Panc1 (cell line): ENCODE data around the gene ST6GALNAC6. TPM values are rescaled to one million over a fixed set of nuclear protein-coding genes. Genes with fewer than 3 reads are reported as not detected.
A peak's percentile ranks its signal among the peaks of the same experiment; 100 is the strongest.

Experiments used
- ATAC-seq: fragments of 200-7000 bp; cut with Tn5 transposase; 2 replicates; pipeline ENCODE4 v1.9.1; 2020; ENCODE audit warnings: mild to moderate bottlenecking, moderate library complexity
- BruUV-seq: library from RNA; stranded (reverse); fragments of 400-500 nt; replicated peaks from 2 replicates; lab custom pipeline; 2021; lab: Mats Ljungman, UMichigan
- CTCF ChIA-PET: fragments of 300-600 bp; sonication (Branson Sonifier 250); formaldehyde crosslinking; loops from one replicate; lab custom pipeline; 2022; ENCODE audit warnings: antibody characterized with exemption; lab: Charles Lee
- POLR2A ChIA-PET: fragments of 300-600 bp; sonication (Branson Sonifier 250); formaldehyde crosslinking; loops from one replicate; lab custom pipeline; 2022; ENCODE audit warnings: antibody characterized with exemption; lab: Charles Lee
- DNase-seq: peaks from one replicate; pipeline ENCODE4 v3.0.0-alpha.2; 2010; ENCODE audit warnings: low read depth, low spot score
- H3K27ac ChIP-seq: 2 replicates; pipeline ENCODE4 v1.5.1; 2011; ENCODE audit warnings: mild to moderate bottlenecking, low read length, inconsistent platforms
- H3K27me3 ChIP-seq: fragments of 200-500 bp; sonication (Bioruptor generic); 2 replicates; pipeline ENCODE4 v1.6.0; 2014; ENCODE audit warnings: low read length, inconsistent platforms; ENCODE audit not compliant: control insufficient read depth, insufficient read depth
- H3K36me3 ChIP-seq: fragments of 200-500 bp; sonication (Bioruptor generic); 2 replicates; pipeline ENCODE4 v1.5.1; 2014; ENCODE audit warnings: inconsistent platforms, mild to moderate bottlenecking, low read length, moderate library complexity; ENCODE audit not compliant: control insufficient read depth, insufficient read depth
- H3K4me1 ChIP-seq: 2 replicates; pipeline ENCODE4 v1.5.1; 2011; ENCODE audit warnings: inconsistent platforms, mild to moderate bottlenecking, low read length, moderate library complexity; ENCODE audit not compliant: control insufficient read depth, insufficient read depth
- H3K4me3 ChIP-seq, 2 experiments: 2 replicates each; pipeline ENCODE4 v1.5.1; 2011 to 2012; ENCODE audit warnings: low read depth in 2 of 2, low read length in 2 of 2, mild to moderate bottlenecking in 2 of 2, inconsistent platforms in 1 of 2, moderate library complexity in 1 of 2
- H3K9me3 ChIP-seq: fragments of 200-500 bp; sonication (Bioruptor generic); 2 replicates; pipeline ENCODE4 v1.5.1; 2014; ENCODE audit warnings: low read depth, mild to moderate bottlenecking, inconsistent platforms, low read length, moderate library complexity; ENCODE audit not compliant: control insufficient read depth, insufficient read depth
- CTCF ChIP-seq: fragments of 450-650 bp; IDR thresholded peaks from 2 replicates; pipeline ENCODE4 v1.5.1; 2017; ENCODE audit warnings: mild to moderate bottlenecking
- POLR2AphosphoS5 ChIP-seq: IDR thresholded peaks from 2 replicates; pipeline ENCODE4 v1.6.1; 2012; ENCODE audit warnings: mild to moderate bottlenecking, low read depth, low read length, moderate library complexity
- REST ChIP-seq, 2 experiments: IDR thresholded peaks; 2 replicates each; pipeline ENCODE4 v1.6.1; 2011 to 2012; ENCODE audit warnings: low read depth in 2 of 2, control low read depth in 1 of 2, low read length in 1 of 2, mild to moderate bottlenecking in 1 of 2, moderate library complexity in 1 of 2; ENCODE audit not compliant: insufficient read depth in 1 of 2
- SIN3A ChIP-seq: IDR thresholded peaks from 2 replicates; pipeline ENCODE4 v1.6.1; 2012; ENCODE audit warnings: low read depth, mild to moderate bottlenecking, low read length, moderate library complexity, borderline replicate concordance; ENCODE audit not compliant: insufficient read depth
- TCF7L2 ChIP-seq: IDR thresholded peaks from 2 replicates; pipeline ENCODE4 v1.6.1; 2011; ENCODE audit warnings: mild to moderate bottlenecking, low read depth, low read length, inconsistent platforms
- in situ Hi-C: cut with HindIII; loops from 2 replicates; pipeline ENCODE4 v1.10.0; 2016; ENCODE audit warnings: low sequenced_read_pairs, low pct_unique_long_range_greater_than_20kb
- intact Hi-C: fragments of 100-400 bp; cut with micrococcal nuclease; formaldehyde crosslinking; loops from one replicate; pipeline ENCODE4 v1.10.0; 2022; ENCODE audit not compliant: unreplicated experiment
- total RNA-seq: library from RNA; stranded (reverse); gene quantifications from one replicate; pipeline ENCODE4 v1.2.1, GENCODE V29; 2021; ENCODE audit not compliant: unreplicated experiment

The ST6GALNAC6 gene
- total RNA-seq, 1 experiment from 2014 or later, result 50.2 TPM

- TF ChIP-seq POLR2AphosphoS5, result no peak
- TF ChIP-seq TCF7L2, result no peak
- TF ChIP-seq CTCF, result no peak
- no peak for TF ChIP-seq SIN3A
- no peak for TF ChIP-seq REST (IDR thresholded peaks at IDR 0.05; ENCODE audit: insufficient read depth in 1 of 2, low read depth in 2 of 2, low read length in 1 of 2)
- Histone ChIP-seq H3K9me3 (no peaks in the 10 kb centered on the region), H3K27me3 (no peaks in the 10 kb centered on the region), H3K27ac (peak overlapping the region; percentile 44; the same call in 1 of the 2 replicates), H3K36me3 (no peaks in the 10 kb centered on the region), H3K4me1 (peaks cover 24% of the 10 kb centered on the region), H3K4me3 (no peak overlapping the region)
- ATAC-seq (no peak), DNase-seq (no peak)
- CTCF ChIA-PET, result no interaction called here
- in situ Hi-C loops (loop anchor here (25.0 kb wide), 1 partner anchor 159 kb away; no protein-coding TSS in a partner anchor), intact Hi-C loops (no loop called here)
- no TSS peak for BruUV-seq
- POLR2A ChIA-PET, result no interaction called here
These were observed 28.7 kb upstream of the ST6GALNAC6 start for GRCh38 chr9:127927988-127928675.

GRCh38 chr9:127927201-127927987 lies 28.0 kb upstream of the ST6GALNAC6 start:
- Histone ChIP-seq H3K27me3 (no peaks in the 10 kb centered on the region), H3K36me3 (no peaks in the 10 kb centered on the region), H3K9me3 (no peaks in the 10 kb centered on the region), H3K27ac (no peak overlapping the region), H3K4me1 (peaks cover 20% of the 10 kb centered on the region), H3K4me3 (no peak overlapping the region)
- in situ Hi-C loops, result loop anchor here (25.0 kb wide), 1 partner anchor 160 kb away; no protein-coding TSS in a partner anchor
- ATAC-seq (no peak), DNase-seq (no peak)
- CTCF ChIA-PET, result no interaction called here
- no TSS peak for BruUV-seq
- POLR2A ChIA-PET, result no interaction called here
- intact Hi-C loops, result no loop called here
- TF ChIP-seq CTCF, result no peak
- TF ChIP-seq REST (IDR thresholded peaks at IDR 0.05; ENCODE audit: insufficient read depth in 1 of 2, low read depth in 2 of 2, low read length in 1 of 2), result no peak
- no peak for TF ChIP-seq TCF7L2
- TF ChIP-seq POLR2AphosphoS5, result no peak
- no peak for TF ChIP-seq SIN3A
